RWPE2 (cell line): Measurements from ENCODE around the gene BANF1.

Source experiments
- ATAC-seq: fragments of 200-7000 bp; cut with Tn5 transposase; 3 replicates; pipeline ENCODE4 v1.9.1; 2021; ENCODE audit warnings: low read depth
- DNase-seq: peaks from one replicate; pipeline ENCODE4 v3.0.0-alpha.2; 2020; ENCODE audit warnings: low spot score
- H3K27ac ChIP-seq: fragments of 450-650 bp; 2 replicates; pipeline ENCODE4 v1.5.1; 2017; ENCODE audit warnings: mild to moderate bottlenecking; ENCODE audit not compliant: poor library complexity, severe bottlenecking
- H3K27me3 ChIP-seq: fragments of 250-450 bp; sonication (Bioruptor Pico); 2 replicates; pipeline ENCODE4 v1.5.1; 2021; ENCODE audit warnings: mild to moderate bottlenecking, moderate library complexity; ENCODE audit not compliant: insufficient read depth, poor library complexity, severe bottlenecking
- H3K36me3 ChIP-seq: fragments of 250-450 bp; sonication (Bioruptor Pico); 2 replicates; pipeline ENCODE4 v1.5.1; 2020; ENCODE audit warnings: low read depth, mild to moderate bottlenecking, moderate library complexity
- H3K4me1 ChIP-seq: fragments of 250-450 bp; sonication (Bioruptor Pico); 2 replicates; pipeline ENCODE4 v1.5.1; 2021; ENCODE audit warnings: mild to moderate bottlenecking, moderate library complexity; ENCODE audit not compliant: insufficient read depth, poor library complexity, severe bottlenecking
- H3K4me3 ChIP-seq: fragments of 250-450 bp; sonication (Bioruptor Pico); 2 replicates; pipeline ENCODE4 v1.5.1; 2021; ENCODE audit warnings: mild to moderate bottlenecking, moderate library complexity; ENCODE audit not compliant: severe bottlenecking
- H3K9me3 ChIP-seq: fragments of 250-450 bp; sonication (Bioruptor Pico); 2 replicates; pipeline ENCODE4 v1.5.1; 2021; ENCODE audit warnings: mild to moderate bottlenecking, moderate library complexity; ENCODE audit not compliant: severe bottlenecking
- TF ChIP-seq, protein P1 (sequence below): fragments of 450-650 bp; IDR thresholded peaks from one replicate; pipeline ENCODE4 v1.5.1; 2017; ENCODE audit warnings: mild to moderate bottlenecking, moderate library complexity; ENCODE audit not compliant: poor library complexity, severe bottlenecking

Gene BANF1

DNA sequence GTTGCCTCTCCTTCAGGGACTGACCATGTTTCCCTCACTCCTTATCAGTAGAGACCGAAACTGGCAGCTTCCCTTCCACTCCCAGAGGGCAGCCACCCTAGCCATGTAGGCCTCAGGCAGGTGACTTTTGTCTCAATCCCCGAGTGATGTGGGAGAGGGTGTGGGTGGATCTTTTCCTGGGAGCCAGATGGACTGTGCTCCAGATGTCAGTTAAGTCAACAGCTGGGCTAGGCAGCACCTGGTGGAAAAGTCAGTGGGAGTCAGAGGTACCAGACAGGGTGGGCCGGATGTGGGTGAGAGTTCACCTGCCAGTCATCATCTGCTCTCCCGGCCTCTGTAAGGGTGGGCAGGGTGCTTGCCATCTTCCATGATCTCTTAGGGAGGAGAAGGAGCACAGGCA lies 1.9 kb downstream of the BANF1 start:
- TF ChIP-seq, protein P1, sequence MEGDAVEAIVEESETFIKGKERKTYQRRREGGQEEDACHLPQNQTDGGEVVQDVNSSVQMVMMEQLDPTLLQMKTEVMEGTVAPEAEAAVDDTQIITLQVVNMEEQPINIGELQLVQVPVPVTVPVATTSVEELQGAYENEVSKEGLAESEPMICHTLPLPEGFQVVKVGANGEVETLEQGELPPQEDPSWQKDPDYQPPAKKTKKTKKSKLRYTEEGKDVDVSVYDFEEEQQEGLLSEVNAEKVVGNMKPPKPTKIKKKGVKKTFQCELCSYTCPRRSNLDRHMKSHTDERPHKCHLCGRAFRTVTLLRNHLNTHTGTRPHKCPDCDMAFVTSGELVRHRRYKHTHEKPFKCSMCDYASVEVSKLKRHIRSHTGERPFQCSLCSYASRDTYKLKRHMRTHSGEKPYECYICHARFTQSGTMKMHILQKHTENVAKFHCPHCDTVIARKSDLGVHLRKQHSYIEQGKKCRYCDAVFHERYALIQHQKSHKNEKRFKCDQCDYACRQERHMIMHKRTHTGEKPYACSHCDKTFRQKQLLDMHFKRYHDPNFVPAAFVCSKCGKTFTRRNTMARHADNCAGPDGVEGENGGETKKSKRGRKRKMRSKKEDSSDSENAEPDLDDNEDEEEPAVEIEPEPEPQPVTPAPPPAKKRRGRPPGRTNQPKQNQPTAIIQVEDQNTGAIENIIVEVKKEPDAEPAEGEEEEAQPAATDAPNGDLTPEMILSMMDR: no peak
- no peak for ATAC-seq
- peaks cover 17% of the 10 kb centered on the region for H3K4me1 ChIP-seq
- H3K9me3 ChIP-seq: no peaks in the 10 kb centered on the region
- H3K4me3 ChIP-seq: no peak overlapping the region
- H3K27ac ChIP-seq: no peak overlapping the region
- H3K36me3 ChIP-seq: peaks cover 41% of the 10 kb centered on the region
- DNase-seq: no peak
- H3K27me3 ChIP-seq: no peaks in the 10 kb centered on the region

DNA sequence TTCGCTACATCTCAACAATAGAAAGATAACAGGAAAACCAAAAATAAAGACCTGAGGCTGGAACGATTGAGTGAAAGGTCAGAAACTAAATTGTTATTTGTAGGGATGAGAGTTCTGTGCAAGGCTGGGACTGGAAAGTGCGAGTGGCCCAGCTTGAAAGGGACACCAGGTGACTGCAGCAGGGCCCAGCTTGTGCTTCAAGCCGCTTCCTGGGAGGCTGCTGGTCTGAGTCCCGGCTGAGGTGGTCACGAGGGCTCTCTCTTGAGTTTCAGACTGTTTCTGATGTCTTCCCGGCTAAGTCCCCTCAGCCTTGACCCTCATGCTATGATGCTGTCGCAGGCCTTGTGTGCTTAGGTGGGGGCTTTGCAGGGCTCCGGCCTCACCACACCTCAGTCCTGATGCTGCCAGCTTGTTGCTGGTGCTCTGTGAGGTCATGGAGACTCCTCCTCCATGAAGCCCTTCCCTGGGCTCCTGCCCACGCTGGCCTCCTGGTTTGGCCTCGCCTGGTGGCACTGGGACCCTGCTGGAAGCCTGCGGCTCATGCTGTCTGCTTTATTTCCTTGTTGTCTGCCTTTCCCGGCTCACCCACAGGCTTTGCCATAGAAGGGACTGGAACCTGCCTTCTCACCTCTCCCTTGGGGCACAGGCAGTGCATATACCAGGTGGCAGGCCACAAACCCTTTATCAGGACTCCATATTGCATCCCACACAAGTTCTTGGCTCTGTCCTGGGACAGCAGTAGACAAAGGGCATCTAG lies 4.0 kb downstream of the BANF1 start:
- Histone ChIP-seq H3K9me3 (no peaks in the 10 kb centered on the region), H3K27me3 (no peaks in the 10 kb centered on the region), H3K4me3 (no peak overlapping the region), H3K4me1 (peaks cover 12% of the 10 kb centered on the region), H3K36me3 (peaks cover 23% of the 10 kb centered on the region), H3K27ac (peak overlapping the region; percentile 75)
- DNase-seq: no peak
- TF ChIP-seq, protein P1: no peak
- ATAC-seq: no peak

DNA sequence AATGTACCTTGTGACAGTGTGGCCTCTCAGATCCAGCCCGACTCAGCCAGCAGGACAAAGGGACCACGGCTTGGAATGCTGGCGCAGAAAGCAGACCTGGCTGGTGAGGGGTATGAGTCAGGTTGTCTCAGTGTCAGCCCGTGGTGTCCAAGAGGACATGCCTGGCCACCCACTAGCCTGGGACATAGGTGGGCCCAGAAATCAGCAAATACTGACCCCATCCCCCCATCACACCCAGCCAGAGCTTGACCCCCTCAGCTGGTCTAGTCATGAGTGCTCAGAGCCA lies 4.5 kb downstream of the BANF1 start:
- Histone ChIP-seq H3K27ac (peak overlapping the region; percentile 75), H3K4me1 (peaks cover 17% of the 10 kb centered on the region), H3K9me3 (no peaks in the 10 kb centered on the region), H3K4me3 (no peak overlapping the region), H3K27me3 (no peaks in the 10 kb centered on the region), H3K36me3 (peaks cover 23% of the 10 kb centered on the region)
- TF ChIP-seq, protein P1: no peak
- DNase-seq: no peak
- ATAC-seq: no peak

DNA sequence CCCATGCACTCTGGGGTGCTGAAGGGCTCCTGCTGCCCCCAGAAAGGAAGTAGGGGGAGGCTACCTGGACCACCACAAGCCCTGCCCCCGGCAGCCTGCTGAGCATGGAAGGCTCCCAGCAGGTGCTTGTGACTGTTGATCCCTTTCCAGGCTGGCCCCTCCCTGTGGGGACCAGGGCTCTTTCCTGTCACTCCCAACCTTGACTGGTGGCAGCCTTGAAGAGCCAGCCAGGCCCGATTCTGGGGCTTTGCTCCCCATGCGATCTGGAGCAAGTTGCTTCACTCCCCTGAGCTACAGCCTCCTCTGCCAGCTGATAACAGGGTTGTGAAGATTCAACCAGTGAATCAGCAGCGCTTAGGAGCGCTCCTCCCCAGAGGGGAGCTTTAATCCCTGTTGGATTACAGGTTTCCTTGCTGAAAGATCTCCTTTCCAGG lies 4.9 kb downstream of the BANF1 start:
- H3K4me3 ChIP-seq: no peak overlapping the region
- H3K27me3 ChIP-seq: no peaks in the 10 kb centered on the region
- TF ChIP-seq, protein P1: no peak
- DNase-seq (no peak), ATAC-seq (no peak)
- peak overlapping the region; percentile 75 for H3K27ac ChIP-seq
- peaks cover 23% of the 10 kb centered on the region for H3K36me3 ChIP-seq
- H3K9me3 ChIP-seq: no peaks in the 10 kb centered on the region
- peaks cover 20% of the 10 kb centered on the region for H3K4me1 ChIP-seq

DNA sequence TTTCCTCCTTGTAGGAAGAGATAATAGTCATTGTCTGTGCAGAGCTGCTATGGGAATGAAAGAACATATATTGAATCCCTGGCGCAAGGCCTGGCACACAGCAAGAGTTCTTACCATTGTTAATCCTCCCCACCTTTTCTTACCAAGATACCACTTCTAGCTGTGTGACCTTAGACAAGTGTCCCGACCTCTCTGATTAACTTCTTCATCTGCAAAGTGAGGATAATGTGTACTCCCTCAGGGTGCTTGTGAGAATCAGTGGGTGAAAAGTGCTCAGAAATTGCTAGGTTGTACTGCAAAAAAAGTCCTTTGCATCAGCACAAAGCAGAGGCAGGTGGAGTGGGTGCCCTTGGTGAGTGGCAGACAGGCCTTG lies 5.8 kb downstream of the BANF1 start:
- Histone ChIP-seq H3K36me3 (peaks cover 23% of the 10 kb centered on the region), H3K4me1 (peaks cover 28% of the 10 kb centered on the region), H3K27ac (peak overlapping the region; percentile 75), H3K9me3 (no peaks in the 10 kb centered on the region), H3K27me3 (no peaks in the 10 kb centered on the region), H3K4me3 (no peak overlapping the region)
- ATAC-seq: no peak
- DNase-seq: no peak
- TF ChIP-seq, protein P1: no peak
